NCI-H1092 (cell line): ENCODE results near the gene MX2.
"Not testable (repeated sequence)": the region's sequence is repeated elsewhere in the genome, so short reads cannot be mapped to it uniquely, and the experiment has no call there.

Source experiments
- DNase-seq: peaks from one replicate; lab custom pipeline; 2025; lab: John Stamatoyannopoulos, UW

The MX2 gene

GRCh38 chr21:41342035-41342434, 19.8 kb upstream of the MX2 start:
- no peak for DNase-seq

- no peak for DNase-seq
These were observed 17.7 kb upstream of the MX2 start for GRCh38 chr21:41344146-41344545.

GRCh38 chr21:41345356-41345755, 16.5 kb upstream of the MX2 start:
- DNase-seq, result no peak

- DNase-seq, result no peak
These were observed 15.7 kb upstream of the MX2 start for GRCh38 chr21:41345934-41346685.

- DNase-seq, result no peak
These were observed 15.1 kb upstream of the MX2 start for GRCh38 chr21:41346758-41347157.

GRCh38 chr21:41348434-41348833, 13.4 kb upstream of the MX2 start:
- DNase-seq, result no peak

GRCh38 chr21:41349126-41349525, 12.7 kb upstream of the MX2 start:
- no peak for DNase-seq

- no peak for DNase-seq
These were observed 12.0 kb upstream of the MX2 start for GRCh38 chr21:41349619-41350390.

- no peak for DNase-seq
These were observed 11.2 kb upstream of the MX2 start for GRCh38 chr21:41350436-41351155.

GRCh38 chr21:41357546-41357945, 4.3 kb upstream of the MX2 start:
- no peak for DNase-seq

- DNase-seq, result no peak
These were observed 3.3 kb upstream of the MX2 start for GRCh38 chr21:41358193-41359166.

- DNase-seq, result no peak
These were observed 2.5 kb upstream of the MX2 start for GRCh38 chr21:41359286-41359685.

GRCh38 chr21:41359754-41360071, 2.1 kb upstream of the MX2 start:
- not testable (repeated sequence) for DNase-seq

- peak; percentile 20 for DNase-seq
These were observed 1.6 kb upstream of the MX2 start for GRCh38 chr21:41360072-41360821.

GRCh38 chr21:41361053-41361785, 608 bp upstream of the MX2 start:
- DNase-seq, result no peak

- no peak for DNase-seq
These were observed 960 bp downstream of the MX2 start for GRCh38 chr21:41362605-41363369.

- DNase-seq, result no peak
These were observed 1.8 kb downstream of the MX2 start for GRCh38 chr21:41363370-41364270.

GRCh38 chr21:41364308-41364707, 2.5 kb downstream of the MX2 start:
- DNase-seq, result no peak
